Epithelial cell of prostate (primary cell): ENCODE data around the gene SART3.
"Not testable (repeated sequence)": the region's sequence is repeated elsewhere in the genome, so short reads cannot be mapped to it uniquely, and the experiment has no call there.

Source experiments
- DNase-seq: peaks from one replicate; pipeline ENCODE4 v3.0.0-alpha.2; 2011; ENCODE audit warnings: low read depth, low spot score
- H3K27ac ChIP-seq: fragments of 450-650 bp; 2 replicates; pipeline ENCODE4 v1.5.1; 2017; ENCODE audit warnings: mild to moderate bottlenecking

The SART3 gene

DNA sequence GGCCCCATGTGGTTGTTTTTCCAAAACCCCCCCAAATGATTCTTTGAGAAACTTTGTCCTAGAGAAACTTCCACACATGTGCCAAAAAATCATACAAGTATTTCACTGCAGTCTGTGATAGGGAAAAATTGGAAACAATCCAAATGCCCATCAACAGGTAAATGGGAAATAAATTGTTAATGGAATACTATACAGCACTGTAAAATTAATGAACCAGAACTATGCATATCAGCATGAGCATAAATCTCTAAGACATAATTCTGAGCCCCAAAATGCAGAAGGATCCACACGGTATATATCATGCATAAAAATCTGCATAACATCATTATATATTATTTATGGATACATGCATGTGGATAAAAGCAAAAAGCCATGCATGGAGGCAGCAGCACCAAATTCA, 51.2 kb downstream of the SART3 start:
- H3K27ac ChIP-seq, result no peak overlapping the region

DNA sequence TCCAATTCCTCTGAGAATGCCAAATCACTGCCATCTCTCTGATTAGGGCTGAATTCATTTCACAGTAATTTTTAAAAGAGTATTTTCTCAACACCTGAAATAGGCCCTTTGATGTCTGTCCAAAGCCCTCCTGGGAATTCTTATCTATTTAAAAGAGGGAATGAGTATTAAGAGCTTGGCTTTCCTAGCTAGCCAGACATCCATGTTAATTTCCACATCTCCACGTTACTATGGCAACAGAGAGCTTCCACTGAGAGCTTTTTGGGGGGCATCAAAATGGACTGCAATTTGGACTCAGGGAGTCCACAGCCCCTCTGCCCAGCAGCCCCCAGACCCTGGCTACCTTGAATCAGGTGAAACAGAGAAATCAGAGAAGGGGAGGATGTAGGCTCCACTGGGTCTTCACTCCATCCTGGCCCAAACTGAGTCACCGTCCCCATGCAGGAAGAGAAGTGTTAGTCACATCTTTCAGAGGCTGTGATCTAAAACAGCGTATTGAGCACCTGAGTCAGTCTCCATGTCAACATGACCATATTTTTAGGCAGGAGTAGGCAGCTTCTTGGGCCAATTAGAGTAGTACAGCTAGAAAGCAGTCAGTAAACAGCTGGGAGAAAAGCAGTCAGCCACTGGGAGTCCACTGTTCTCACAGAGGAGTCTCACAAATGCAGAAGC, 52.9 kb downstream of the SART3 start:
- DNase-seq, result peak; percentile 27
- H3K27ac ChIP-seq, result no peak overlapping the region

More for the DNA sequence above, 51.2 kb downstream of the SART3 start:
- no peak for DNase-seq

DNA sequence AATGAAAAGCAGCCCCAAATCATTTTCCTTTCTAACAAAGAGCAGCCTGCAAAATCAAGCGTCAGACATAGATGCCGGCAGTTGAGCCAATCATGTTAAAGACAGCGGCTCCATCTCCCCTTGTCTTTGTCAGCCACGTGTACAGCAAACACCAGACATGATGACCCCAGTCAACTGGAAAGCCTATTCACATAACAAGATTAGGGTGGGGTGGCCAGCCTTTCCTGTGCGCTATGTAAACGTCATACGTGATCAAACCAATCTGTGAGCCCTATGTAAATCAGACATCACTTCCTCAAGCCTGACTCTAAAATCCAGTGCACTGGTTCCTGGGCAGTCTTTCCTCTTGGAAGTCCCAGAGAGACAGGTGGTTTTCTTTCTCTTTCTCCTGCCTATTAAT, 55.8 kb downstream of the SART3 start:
- DNase-seq, result no peak
- H3K27ac ChIP-seq, result no peak overlapping the region

DNA sequence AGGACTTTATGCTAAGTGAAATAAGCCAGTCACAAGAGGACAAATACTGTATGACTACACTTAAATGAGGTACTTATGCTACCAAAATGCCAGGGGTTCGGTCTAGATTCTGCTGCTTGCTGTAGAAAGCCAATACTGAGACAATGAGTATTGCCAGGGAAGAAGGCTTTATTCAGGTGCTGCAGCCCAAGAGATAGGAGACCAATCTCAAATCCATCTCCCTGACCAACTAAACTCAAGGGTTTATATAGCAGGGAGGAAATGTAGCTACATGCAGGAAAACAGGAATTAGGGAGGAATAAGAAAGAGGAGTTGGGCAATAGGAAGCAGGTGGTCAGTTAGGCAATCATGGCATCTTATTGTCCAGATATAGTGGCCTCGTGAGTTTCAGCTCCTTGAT, 58.1 kb downstream of the SART3 start:
- DNase-seq, result no peak
- no peak overlapping the region for H3K27ac ChIP-seq

DNA sequence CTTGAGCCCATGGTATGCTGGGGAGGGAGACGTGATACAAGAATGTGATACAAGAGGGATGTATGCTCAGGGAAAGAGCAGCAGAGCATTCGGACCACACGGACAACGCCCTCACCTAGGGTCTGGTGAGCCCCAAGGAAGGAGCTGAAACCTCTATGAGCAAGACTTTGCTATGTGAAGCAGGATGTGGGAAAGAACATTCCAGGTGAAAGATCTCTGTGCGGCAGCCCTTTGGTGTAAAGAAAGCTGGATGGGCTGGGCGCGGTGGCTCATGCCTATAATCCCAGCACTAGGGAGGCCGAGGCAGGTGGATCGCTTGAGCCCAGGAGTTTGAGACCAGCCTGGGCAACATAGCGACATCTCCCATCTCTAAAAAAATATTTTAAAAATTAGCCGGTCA, 62.8 kb downstream of the SART3 start:
- no peak for DNase-seq
- no peak overlapping the region for H3K27ac ChIP-seq

DNA sequence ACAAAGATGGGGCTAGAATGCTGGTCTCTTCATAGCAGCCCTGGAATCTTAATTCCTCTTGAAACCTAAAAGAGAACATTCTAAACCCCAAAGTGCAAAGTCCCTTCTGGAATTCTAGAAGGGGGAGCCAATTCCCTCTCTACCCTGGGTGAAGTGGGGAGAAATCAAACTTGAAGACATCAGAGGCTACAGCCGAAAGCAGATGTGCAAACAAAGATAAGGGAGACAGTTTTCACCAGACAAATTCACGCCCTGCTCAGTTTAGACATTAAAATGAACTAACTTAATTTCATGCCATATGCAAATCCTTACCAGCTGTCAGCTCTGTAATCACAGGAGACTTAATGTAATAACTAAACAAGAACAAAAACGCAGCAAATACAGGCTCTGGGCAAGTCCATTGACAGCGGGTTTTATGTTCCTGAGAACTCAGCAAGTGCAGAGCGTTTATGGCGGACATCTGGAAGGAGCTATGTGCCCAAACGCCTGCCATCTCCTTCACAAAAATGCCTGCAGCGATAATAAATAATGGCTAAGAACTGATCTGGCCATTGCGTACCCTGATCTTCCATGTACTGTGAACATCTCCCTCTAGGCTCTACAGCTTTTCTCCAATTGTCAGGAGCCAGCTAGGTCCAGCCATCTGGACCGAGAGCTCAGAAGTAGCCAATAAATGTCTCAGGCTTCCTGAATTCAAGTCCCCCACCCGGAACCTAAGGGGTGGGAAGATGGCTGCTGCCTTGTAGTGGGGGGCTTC, 65.0 kb downstream of the SART3 start:
- DNase-seq, result no peak
- H3K27ac ChIP-seq, result no peak overlapping the region

DNA sequence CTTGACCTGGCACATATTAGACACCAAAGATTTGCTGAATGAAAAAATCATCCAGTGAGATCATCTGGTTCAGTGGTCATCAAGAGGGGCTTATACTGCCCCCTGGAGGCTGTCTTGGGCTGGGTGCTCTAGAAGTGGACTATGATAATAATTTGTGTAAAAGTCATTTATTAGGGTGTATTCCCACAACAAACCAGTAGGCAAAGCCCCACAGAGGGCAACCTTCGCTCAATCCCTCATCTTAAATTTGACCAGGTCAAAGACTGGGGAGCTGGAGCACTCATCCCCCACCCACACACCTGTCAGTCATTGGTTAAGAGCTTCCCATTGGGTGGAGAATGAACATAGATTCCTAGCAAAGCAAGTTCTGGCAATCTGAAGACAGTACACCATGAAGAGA, 65.9 kb downstream of the SART3 start:
- no peak overlapping the region for H3K27ac ChIP-seq
- DNase-seq, result no peak

DNA sequence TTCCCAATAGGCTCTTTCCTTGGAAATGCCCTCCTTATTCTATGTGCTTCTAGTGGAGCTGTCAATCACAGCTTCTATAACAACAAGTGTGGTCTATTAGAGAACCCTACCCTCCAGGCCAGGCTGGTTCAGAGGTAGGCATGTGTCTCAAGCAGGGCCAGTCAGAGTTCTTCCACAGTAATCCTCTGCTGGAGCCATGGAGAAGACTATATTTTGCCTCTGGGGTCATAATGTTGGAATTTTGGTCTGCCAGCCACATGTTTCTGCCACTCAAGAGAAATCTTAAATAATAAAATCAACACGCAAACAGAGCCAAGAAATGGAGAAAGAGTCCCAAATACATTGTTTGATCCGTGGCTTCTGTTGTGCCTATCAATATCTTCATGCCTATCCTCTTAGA, 69.7 kb downstream of the SART3 start:
- DNase-seq, result no peak
- no peak overlapping the region for H3K27ac ChIP-seq

DNA sequence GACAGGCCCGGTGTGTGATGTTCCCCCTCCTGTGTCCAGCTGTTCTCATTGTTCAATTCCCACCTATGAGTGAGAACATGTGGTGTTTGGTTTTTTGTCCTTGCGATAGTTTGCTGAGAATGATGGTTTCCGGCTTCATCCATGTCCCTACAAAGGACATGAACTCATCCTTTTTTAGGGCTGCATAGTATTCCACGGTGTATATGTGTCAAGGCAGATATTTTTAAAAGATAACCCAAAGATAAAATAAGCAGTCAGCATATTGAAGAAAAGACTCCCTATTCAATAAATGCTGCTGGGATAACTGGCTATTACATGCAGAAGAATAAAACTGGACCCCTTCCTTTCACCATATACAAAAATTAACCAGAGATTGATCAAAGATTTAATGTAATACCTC, 73.9 kb downstream of the SART3 start:
- not testable (repeated sequence) for H3K27ac ChIP-seq, DNase-seq

DNA sequence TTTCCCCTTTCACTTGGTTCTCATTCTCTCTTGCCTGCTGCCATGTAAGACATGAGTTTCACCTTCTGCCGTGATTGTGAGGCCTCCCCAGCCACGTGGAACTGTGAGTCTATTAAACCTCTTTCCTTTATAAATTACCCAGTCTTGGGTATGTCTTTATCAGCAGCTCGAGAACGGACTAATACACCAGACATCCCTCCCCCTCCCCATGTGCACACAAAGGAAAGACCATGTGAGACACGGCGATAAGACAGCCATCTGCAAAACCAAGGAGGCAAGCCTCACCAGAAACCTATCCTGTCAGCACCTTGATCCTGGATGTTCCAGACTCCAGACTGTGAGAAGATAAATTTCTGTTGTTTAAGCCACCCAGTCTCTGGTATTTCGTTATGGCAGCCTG, 75.6 kb downstream of the SART3 start:
- DNase-seq, result not testable (repeated sequence)

DNA sequence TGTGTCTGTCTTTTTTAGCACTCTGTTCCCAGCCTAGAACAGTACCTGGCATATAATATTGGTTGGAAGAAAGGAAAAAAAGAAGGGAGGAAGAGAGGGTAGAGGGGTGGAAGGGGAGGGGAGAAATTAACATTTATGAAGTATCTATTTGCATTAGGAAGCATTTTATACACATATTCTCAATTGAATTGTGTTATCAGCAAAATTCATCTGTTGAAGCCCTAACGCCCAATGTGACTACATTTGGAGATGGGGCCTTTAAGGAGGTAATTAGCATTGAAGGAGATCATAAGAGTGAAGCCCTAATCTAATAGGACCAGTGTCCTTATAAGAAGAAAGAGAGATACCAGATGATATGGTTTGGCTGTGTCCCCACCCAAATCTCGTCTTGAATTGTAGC, 76.1 kb downstream of the SART3 start:
- H3K27ac ChIP-seq, result no peak overlapping the region
- DNase-seq, result no peak

More for the DNA sequence above, 75.6 kb downstream of the SART3 start:
- not testable (repeated sequence) for H3K27ac ChIP-seq

DNA sequence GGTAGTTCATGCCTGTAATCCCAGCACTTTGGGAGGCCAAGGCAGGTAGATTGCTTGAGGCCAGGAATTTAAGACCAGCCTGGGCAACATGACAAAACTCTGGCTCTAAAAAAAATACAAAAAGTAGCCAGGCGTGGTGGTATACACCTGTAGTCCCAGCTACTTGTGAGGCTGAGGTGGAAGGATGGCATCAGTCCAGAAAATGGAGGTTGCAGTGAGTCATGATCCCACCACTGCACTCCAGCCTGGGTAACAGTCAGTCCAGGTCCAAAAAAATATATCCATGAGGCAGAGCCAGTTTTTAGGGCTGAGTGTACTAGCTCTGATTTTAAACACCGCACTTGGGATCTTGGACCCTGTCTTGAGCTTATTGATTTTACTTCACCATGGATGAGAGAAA, 76.5 kb downstream of the SART3 start:
- H3K27ac ChIP-seq, result peak overlapping the region; percentile 88
- no peak for DNase-seq

DNA sequence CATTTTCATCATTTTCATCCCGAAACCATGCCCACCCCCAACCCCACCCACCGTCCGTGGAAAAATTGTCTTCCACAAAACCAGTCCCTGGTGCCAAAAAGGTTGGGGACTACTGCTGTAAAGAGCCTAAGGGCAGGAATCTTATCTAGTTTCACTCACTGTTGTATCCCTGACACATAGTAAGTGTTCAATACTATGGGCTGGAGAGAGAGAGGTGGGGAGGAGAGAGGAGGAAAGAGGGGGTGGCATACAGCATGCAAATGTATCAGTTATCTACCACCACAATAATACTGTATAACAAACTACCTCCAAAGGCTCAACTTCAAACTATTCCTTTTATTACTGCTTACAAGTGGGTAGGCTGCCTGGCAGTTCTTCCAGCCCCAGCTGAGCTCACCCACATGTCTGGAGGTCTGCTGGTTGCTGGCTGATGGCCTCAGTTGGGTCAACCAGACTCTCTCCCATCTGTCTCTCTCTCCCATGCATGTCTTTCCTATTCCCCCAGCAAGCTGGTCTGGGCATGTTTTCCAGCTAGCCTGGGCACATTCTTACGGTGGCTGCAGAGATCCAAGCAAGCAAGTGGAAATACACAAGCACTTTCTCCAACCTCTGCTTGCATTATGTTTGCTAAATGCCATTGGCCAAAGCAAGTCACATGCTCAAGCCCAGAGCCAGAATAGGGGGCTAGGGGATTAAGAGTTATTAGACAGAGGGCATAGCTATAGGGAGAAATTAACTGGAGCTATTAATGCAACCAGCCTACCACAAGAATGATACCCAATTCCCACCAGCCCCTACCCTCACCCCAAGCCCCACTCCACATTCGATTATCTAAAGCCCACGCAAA, 77.5 kb downstream of the SART3 start:
- peak; percentile 51 for DNase-seq
- peak overlapping the region; percentile 88 for H3K27ac ChIP-seq

DNA sequence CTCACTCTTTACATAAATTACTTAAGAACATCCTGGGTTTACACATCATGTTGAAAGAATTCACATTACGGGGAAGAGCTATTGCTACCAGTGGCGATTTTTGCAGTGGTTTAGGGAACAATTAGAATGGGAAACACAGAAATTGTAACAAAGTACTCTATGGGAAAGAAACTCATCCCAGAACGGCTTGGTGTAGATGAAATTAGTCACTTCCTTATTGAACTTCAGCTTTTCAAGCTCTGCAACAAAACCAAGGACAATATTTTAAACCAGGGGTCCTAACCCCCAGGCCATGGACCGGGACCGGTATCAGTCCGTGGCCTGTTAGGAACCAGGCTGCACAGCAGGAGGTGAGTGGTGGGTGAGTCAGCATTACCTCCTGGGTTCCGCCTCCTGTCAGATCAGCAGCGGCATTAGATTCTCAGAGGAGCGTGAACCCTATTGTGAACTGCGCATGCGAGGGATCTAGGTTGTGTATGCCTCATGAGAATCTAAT, 78.2 kb downstream of the SART3 start:
- peak overlapping the region; percentile 88 for H3K27ac ChIP-seq
- DNase-seq, result peak; percentile 20

DNA sequence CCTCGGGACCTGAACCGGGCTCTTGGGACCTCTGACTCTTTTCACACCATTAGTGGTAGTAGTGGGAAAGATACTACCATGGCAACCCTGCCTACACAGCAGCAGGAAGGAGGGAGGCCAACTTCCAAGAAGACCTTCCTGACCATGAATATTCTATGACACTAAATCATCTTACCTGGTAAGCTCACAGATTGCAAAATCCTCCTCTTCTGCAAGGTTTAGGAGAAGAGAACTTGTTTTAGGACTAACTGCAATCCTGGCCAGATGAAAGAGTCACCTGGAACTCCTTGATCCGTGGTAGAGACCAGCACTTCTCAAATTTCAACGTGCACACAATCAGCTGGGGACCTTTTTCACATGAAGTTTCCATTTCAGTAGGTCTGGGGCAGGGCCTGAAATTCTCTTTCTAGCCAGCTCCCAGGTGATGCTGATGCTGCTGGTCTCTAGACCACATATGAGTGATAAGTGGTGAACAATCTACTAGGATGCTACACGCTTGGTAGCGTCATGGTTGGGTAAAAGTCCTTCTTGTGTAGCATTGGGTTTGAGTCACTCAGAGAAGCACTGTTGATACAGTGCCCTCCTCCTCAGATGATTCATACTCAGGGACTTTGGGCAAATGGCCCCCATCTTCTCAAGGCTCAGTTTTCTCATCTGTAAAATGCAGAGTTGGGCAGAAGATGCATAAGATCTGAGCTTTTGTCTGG, 81.5 kb downstream of the SART3 start:
- H3K27ac ChIP-seq, result no peak overlapping the region
- no peak for DNase-seq

DNA sequence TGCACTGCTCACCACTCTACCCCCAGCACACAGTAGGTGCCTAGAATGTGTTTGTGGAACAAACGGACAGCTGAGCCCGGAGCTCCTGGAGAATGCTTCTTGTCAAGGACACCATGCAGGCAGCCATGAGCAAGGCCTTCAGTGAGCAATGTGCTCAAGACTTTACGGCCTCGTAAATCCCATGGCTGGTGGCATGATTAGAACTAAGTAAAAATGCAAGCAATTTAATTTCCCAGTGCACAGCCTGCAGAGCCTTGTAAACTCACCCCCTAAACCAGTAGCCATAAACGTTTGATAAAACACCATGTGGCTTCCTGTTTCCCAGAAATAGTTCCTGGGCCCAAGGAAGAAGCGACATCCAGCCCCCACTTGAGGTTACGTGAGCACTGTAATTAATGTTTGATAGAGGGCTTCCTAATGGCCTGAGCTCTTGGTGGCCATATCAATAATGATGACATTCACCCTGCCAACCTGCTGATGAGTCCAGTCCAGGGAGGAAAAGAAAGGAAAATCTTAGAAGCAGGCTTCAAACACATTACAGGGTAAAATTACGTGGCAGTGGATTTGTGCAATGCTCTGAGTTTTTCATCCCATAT, 82.3 kb downstream of the SART3 start:
- DNase-seq, result no peak
- no peak overlapping the region for H3K27ac ChIP-seq

DNA sequence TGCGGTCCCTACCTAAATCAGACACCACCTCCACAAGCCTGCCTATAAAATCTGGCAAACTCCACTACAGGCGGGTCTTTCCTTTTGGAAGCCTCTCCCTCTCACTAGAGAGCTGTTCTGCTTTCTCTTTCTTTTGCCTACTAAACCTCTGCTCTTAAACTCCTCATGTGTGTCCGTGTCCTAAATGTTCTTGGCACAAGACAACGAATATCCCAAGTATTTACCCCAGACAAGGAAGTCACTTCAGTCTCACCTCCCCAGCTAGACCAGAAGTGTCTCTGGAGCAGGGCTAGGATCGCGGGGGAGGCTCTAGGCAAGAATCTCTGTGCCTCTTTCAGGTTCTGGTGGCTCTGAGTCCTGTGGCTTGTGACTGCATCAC, 83.1 kb downstream of the SART3 start:
- H3K27ac ChIP-seq, result no peak overlapping the region
- no peak for DNase-seq

DNA sequence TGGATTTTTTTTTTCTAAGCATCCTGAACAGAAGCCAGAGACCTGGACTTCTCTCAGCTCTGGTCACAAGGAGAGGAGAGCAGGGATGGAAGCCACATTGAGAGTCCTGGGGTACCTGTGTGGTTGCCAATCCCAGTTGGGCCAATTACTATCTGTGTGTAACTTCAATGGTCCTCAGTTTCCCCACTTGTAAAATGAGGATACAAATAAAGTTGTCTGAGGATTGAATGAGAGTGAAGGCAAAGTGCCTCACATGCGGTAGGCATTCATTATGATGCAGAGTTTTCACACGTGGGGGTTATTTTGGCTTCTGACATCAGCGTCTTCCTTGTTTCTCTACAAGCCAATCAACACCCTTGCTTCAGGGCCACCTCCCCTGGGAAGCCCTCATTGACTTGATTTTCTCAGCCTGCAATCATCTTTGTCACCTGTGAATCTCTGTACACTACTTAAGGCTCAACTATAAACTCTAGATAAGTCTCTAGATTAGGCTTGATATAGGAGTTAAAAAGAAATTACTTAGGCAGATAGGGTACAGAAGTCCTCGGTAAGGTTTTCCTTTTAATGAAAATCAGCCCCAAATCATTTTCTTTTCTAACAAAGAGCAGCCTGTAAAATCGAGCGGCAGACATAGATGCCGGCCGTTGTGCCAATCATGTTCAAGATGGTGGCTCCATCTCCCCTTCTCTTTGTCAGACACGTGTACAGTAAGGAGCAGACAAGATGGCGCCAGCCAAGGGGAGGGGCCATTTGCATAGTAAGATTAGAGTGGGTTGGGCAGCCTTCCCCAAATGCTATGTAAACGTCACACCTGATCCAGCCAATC, 83.7 kb downstream of the SART3 start:
- no peak overlapping the region for H3K27ac ChIP-seq
- DNase-seq, result no peak

DNA sequence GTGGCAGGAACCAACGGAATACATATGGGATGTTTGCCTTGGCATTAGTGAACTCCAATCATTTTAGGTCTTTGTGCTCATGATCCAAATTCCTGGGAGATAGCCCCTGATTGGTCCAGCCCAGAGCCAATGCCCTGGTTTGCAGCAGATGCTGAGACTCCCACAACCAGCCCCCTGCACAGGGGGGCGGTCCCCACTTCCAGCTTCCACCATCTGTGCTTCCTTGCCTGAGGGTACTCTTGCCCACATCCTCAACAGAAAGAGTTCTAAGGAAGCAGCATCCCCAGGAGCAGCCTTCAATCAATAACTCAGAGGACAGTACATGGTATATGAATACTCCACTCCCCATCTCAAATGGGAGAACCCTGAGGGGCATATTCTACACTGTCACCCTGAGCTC, 85.6 kb downstream of the SART3 start:
- no peak overlapping the region for H3K27ac ChIP-seq
- no peak for DNase-seq
